Measurements from ENCODE around the gene THBS2. TPM values are rescaled to one million over a fixed set of nuclear protein-coding genes. Genes with fewer than 3 reads are reported as not detected.

The THBS2 gene
- total and polyA plus RNA-seq, 2 donors (not counting 3 experiments of a cell fraction or from before 2014, with no cell fraction given): 0.08 TPM; not detected in 1

DNA sequence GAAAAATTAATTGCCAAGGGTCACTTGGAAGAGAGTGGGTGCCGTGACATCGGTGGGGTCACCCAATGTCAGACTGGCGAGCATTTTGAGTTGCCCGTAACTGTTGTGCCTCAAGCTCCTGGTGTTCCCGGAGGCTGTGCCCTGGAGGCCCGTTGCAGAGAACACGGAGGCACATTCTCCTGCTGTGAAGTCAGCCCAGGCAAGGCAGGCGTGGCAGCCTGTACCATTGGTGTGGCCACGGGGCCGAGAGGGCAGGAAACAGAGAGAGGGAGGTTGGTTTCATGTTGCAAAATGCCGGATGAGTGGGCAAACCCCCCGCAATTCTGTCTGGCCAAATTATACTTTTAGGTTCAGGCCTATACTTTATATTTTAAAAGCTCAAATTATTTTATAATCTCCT, 81.2 kb downstream of the THBS2 start:
- CTCF ChIA-PET: no interaction called here
- Histone ChIP-seq H3K27me3 (ENCODE audit: control insufficient read depth in 2 of 2, insufficient read depth in 2 of 2, low read length in 2 of 2) (no peaks in the 10 kb centered on the region), H3K27ac (ENCODE audit: insufficient read depth, low read depth, low read length) (peak overlapping the region; percentile 57), H3K79me2 (ENCODE audit: control insufficient read depth, insufficient read depth, low read length) (no peaks in the 10 kb centered on the region), H3K4me1 (ENCODE audit: control insufficient read depth, extremely low read depth, insufficient read depth, low read length) (no peaks in the 10 kb centered on the region), H3K9ac (replicated peaks; ENCODE audit: extremely low read depth, insufficient read depth, low read length) (no peak overlapping the region), H3K9me3 (replicated peaks; ENCODE audit: control insufficient read depth, insufficient read depth, low read length) (no peaks in the 10 kb centered on the region), H3K36me3 (ENCODE audit: control insufficient read depth in 2 of 2, extremely low read depth in 1 of 2, insufficient read depth in 2 of 2, low read length in 2 of 2) (no peaks in the 10 kb centered on the region), H3K4me2 (ENCODE audit: insufficient read depth, low read length) (no peak overlapping the region), H4K20me1 (replicated peaks; ENCODE audit: control insufficient read depth, extremely low read depth, insufficient read depth, low read length) (no peaks in the 10 kb centered on the region), H3K4me3 (replicated peaks in 1 of 3; ENCODE audit: insufficient read depth in 1 of 3, low read depth in 1 of 3, low read length in 3 of 3) (no peak overlapping the region), H3K9me1 (replicated peaks; ENCODE audit: control insufficient read depth, extremely low read depth, insufficient read depth, low read length) (no peaks in the 10 kb centered on the region), H2AFZ (ENCODE audit: low read depth, low read length) (no peak overlapping the region)
- dilution Hi-C loops (cut with MboI; ENCODE audit: extremely low pct_ligation_motif_present, low sequenced_read_pairs) (no loop called here), intact Hi-C loops (cut with micrococcal nuclease) (no loop called here)
- no TSS peak for BruUV-seq (replicated peaks)
- DNase-seq (ENCODE audit: low read depth, low spot score): no peak
- TF ChIP-seq EZH2 (IDR thresholded peaks at IDR 0.05; ENCODE audit: borderline replicate concordance, low read depth, low read length, severe bottlenecking) (no peak), MYC (IDR thresholded peaks at IDR 0.05; ENCODE audit: low read depth, low read length) (no peak), FOS (IDR thresholded peaks at IDR 0.05; ENCODE audit: borderline replicate concordance, insufficient read depth, low read length) (no peak), POLR2A (IDR thresholded peaks at IDR 0.05; ENCODE audit: low read depth, low read length) (no peak), JUN (IDR thresholded peaks at IDR 0.05; ENCODE audit: borderline replicate concordance, insufficient read depth, insufficient read length, low read depth) (no peak), POLR2AphosphoS5 (IDR thresholded peaks at IDR 0.05; ENCODE audit: insufficient read depth, low read depth, low read length) (no peak), GATA2 (IDR thresholded peaks at IDR 0.05; ENCODE audit: insufficient read depth, insufficient read length, low read depth, low read length) (no peak)
- TF ChIP-seq, protein P1, sequence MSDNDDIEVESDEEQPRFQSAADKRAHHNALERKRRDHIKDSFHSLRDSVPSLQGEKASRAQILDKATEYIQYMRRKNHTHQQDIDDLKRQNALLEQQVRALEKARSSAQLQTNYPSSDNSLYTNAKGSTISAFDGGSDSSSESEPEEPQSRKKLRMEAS (IDR thresholded peaks at IDR 0.05; ENCODE audit: insufficient read depth, insufficient read length): no peak
- TF ChIP-seq, protein P2, sequence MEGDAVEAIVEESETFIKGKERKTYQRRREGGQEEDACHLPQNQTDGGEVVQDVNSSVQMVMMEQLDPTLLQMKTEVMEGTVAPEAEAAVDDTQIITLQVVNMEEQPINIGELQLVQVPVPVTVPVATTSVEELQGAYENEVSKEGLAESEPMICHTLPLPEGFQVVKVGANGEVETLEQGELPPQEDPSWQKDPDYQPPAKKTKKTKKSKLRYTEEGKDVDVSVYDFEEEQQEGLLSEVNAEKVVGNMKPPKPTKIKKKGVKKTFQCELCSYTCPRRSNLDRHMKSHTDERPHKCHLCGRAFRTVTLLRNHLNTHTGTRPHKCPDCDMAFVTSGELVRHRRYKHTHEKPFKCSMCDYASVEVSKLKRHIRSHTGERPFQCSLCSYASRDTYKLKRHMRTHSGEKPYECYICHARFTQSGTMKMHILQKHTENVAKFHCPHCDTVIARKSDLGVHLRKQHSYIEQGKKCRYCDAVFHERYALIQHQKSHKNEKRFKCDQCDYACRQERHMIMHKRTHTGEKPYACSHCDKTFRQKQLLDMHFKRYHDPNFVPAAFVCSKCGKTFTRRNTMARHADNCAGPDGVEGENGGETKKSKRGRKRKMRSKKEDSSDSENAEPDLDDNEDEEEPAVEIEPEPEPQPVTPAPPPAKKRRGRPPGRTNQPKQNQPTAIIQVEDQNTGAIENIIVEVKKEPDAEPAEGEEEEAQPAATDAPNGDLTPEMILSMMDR (IDR thresholded peaks at IDR 0.05; ENCODE audit: extremely low read depth in 1 of 2, insufficient read depth in 1 of 2, low read depth in 1 of 2, low read length in 2 of 2): no peak
- POLR2A ChIA-PET: no interaction called here
- FAIRE-seq: no peak
